SK-N-SH (cell line): ENCODE results near the gene HYAL1. TPM values are rescaled to one million over a fixed set of nuclear protein-coding genes. Genes with fewer than 3 reads are reported as not detected.

Source experiments
- CTCF ChIA-PET: fragments of 300-600, 350-600 bp; formaldehyde crosslinking; extraction: SDS; loops from one replicate; lab custom pipeline; 2021; lab: Yijun Ruan, JAX
- POLR2A ChIA-PET: fragments of 350-600 bp; sonication (Branson Sonifier 250); formaldehyde crosslinking; extraction: SDS; loops from one replicate; lab custom pipeline; 2020; ENCODE audit warnings: antibody characterized with exemption, inconsistent platforms; lab: Yijun Ruan, JAX
- DNase-seq: peaks from one replicate; pipeline ENCODE4 v3.0.0; 2012
- H2AFZ ChIP-seq: fragments of 200-600 bp; sonication (generic); 2 replicates; pipeline ENCODE4 v1.8.1; 2016; ENCODE audit warnings: antibody characterized with exemption, mild to moderate bottlenecking, low read depth
- H3F3A ChIP-seq: fragments of 200-600 bp; sonication (generic); replicated peaks from 2 replicates; pipeline ENCODE3; 2016; ENCODE audit warnings: antibody characterized with exemption, mild to moderate bottlenecking; ENCODE audit not compliant: insufficient read depth
- H3K27ac ChIP-seq, 2 experiments: fragments of 200-500 bp in 1 of 2; fragments of 200-600 bp in 1 of 2; sonication (Bioruptor generic) in 1 of 2; sonication (generic), shearing (Covaris generic) in 1 of 2; 2 replicates each; pipeline versions ENCODE4 v1.5.1 to v1.6.1; 2014 to 2016; ENCODE audit warnings: low read depth in 2 of 2, inconsistent platforms in 1 of 2, low read length in 1 of 2, mild to moderate bottlenecking in 1 of 2, mixed read lengths in 1 of 2
- H3K27me3 ChIP-seq: fragments of 200-600 bp; sonication (generic), shearing (Covaris generic); 2 replicates; pipeline ENCODE4 v1.6.1; 2016; ENCODE audit warnings: mixed run types; ENCODE audit not compliant: insufficient read depth
- H3K36me3 ChIP-seq, 2 experiments: fragments of 200-500 bp in 1 of 2; fragments of 200-600 bp in 1 of 2; sonication (Bioruptor generic) in 1 of 2; sonication (generic) in 1 of 2; replicated peaks in 1 of 2; 2 replicates each; pipeline versions ENCODE3 to v1.5.1; 2014 to 2016; ENCODE audit warnings: low read length in 1 of 2, mild to moderate bottlenecking in 1 of 2; ENCODE audit not compliant: insufficient read depth in 2 of 2, control insufficient read depth in 1 of 2
- H3K4me1 ChIP-seq, 2 experiments: fragments of 200-500 bp in 1 of 2; fragments of 200-600 bp in 1 of 2; sonication (Bioruptor generic) in 1 of 2; sonication (generic), shearing (Covaris generic) in 1 of 2; 2 replicates each; pipeline versions ENCODE4 v1.5.1 to v1.6.1; 2014 to 2016; ENCODE audit warnings: low read depth in 1 of 2, low read length in 1 of 2, mixed run types in 1 of 2; ENCODE audit not compliant: insufficient read depth in 2 of 2, control insufficient read depth in 1 of 2
- H3K4me2 ChIP-seq: fragments of 200-600 bp; sonication (generic), shearing (Covaris generic); 2 replicates; pipeline ENCODE4 v1.6.1; 2017; ENCODE audit warnings: mixed run types
- H3K4me3 ChIP-seq, 2 experiments: fragments of 200-500 bp in 1 of 2; fragments of 200-600 bp in 1 of 2; sonication (Bioruptor generic) in 1 of 2; sonication (generic), shearing (Covaris generic) in 1 of 2; 2 replicates each; pipeline versions ENCODE4 v1.5.1 to v1.8.1; 2014 to 2016; ENCODE audit warnings: low read depth in 2 of 2, inconsistent platforms in 1 of 2, low read length in 1 of 2, mild to moderate bottlenecking in 1 of 2, mixed read lengths in 1 of 2, moderate library complexity in 1 of 2
- H3K79me2 ChIP-seq: fragments of 200-600 bp; sonication (generic); 2 replicates; pipeline ENCODE4 v1.8.1; 2017; ENCODE audit warnings: mild to moderate bottlenecking; ENCODE audit not compliant: insufficient read depth
- H3K9ac ChIP-seq: fragments of 200-600 bp; sonication (generic); 2 replicates; pipeline ENCODE4 v1.6.1; 2017; ENCODE audit warnings: mixed run types
- H3K9me2 ChIP-seq: fragments of 200-600 bp; sonication (generic); 2 replicates; pipeline ENCODE4 v1.6.1; 2017; ENCODE audit warnings: mixed run types
- H3K9me3 ChIP-seq: fragments of 200-600 bp; sonication (generic); 2 replicates; pipeline ENCODE4 v1.6.1; 2017; ENCODE audit warnings: mixed run types, mild to moderate bottlenecking, moderate library complexity
- H4K20me1 ChIP-seq: fragments of 200-600 bp; sonication (generic); 2 replicates; pipeline ENCODE4 v1.6.1; 2017; ENCODE audit warnings: mild to moderate bottlenecking, mixed run types; ENCODE audit not compliant: insufficient read depth
- CHD2 ChIP-seq: fragments of 150-350 bp; IDR thresholded peaks from 2 replicates; pipeline ENCODE4 v1.6.1; 2018; ENCODE audit warnings: low read length; ENCODE audit not compliant: partially characterized antibody
- CTCF ChIP-seq: fragments of 200-600 bp; sonication (generic); IDR thresholded peaks from 2 replicates; pipeline ENCODE4 v1.6.1; 2017; ENCODE audit warnings: antibody characterized with exemption, mild to moderate bottlenecking, moderate library complexity
- EP300 ChIP-seq, 2 experiments: IDR thresholded peaks; 2 replicates each; pipeline versions ENCODE4 v1.4.0 to v1.6.1; 2012; ENCODE audit warnings: borderline replicate concordance in 1 of 2, low read depth in 1 of 2, low read length in 1 of 2
- EZH2phosphoT487 ChIP-seq: fragments of 200-600 bp; sonication (generic); IDR thresholded peaks from 2 replicates; pipeline ENCODE4 v1.6.1; 2017; ENCODE audit warnings: low read depth, mixed run types, mild to moderate bottlenecking, antibody characterized with exemption, moderate library complexity, borderline replicate concordance
- FOXJ3 ChIP-seq: sonication (generic); formaldehyde crosslinking; IDR thresholded peaks from 2 replicates; pipeline ENCODE4 v1.5.1; 2020; ENCODE audit warnings: mild to moderate bottlenecking, missing genetic modification reagents
- FOXM1 ChIP-seq: IDR thresholded peaks from 2 replicates; pipeline ENCODE4 v1.4.0; 2012; ENCODE audit warnings: low read depth, mild to moderate bottlenecking
- GABPA ChIP-seq: IDR thresholded peaks from 2 replicates; pipeline ENCODE4 v1.4.0; 2012; ENCODE audit warnings: low read depth, mild to moderate bottlenecking
- MAX ChIP-seq: IDR thresholded peaks from 2 replicates; pipeline ENCODE4 v1.4.0; 2012; ENCODE audit warnings: low read depth
- NFIC ChIP-seq: IDR thresholded peaks from 2 replicates; pipeline ENCODE4 v1.4.0; 2012; ENCODE audit warnings: borderline replicate concordance
- NRF1 ChIP-seq: IDR thresholded peaks from 2 replicates; pipeline ENCODE4 v1.6.1; 2012; ENCODE audit warnings: low read depth, mild to moderate bottlenecking, low read length
- POLR2AphosphoS5 ChIP-seq: IDR thresholded peaks from 2 replicates; pipeline ENCODE4 v1.6.1; 2012; ENCODE audit warnings: low read depth, low read length
- RAD21 ChIP-seq: IDR thresholded peaks from 2 replicates; pipeline ENCODE4 v1.6.1; 2012; ENCODE audit warnings: mild to moderate bottlenecking, low read length
- RCOR1 ChIP-seq: fragments of 150-350 bp; IDR thresholded peaks from 2 replicates; pipeline ENCODE4 v1.6.1; 2017; ENCODE audit warnings: antibody characterized with exemption, low read length
- SMC3 ChIP-seq: IDR thresholded peaks from 2 replicates; pipeline ENCODE4 v1.6.1; 2012; ENCODE audit warnings: low read depth, low read length, improper control_type of control experiment
- TAF1 ChIP-seq: IDR thresholded peaks from 2 replicates; pipeline ENCODE4 v1.6.1; 2012; ENCODE audit warnings: low read depth, mild to moderate bottlenecking, low read length, moderate library complexity, borderline replicate concordance
- TEAD4 ChIP-seq: IDR thresholded peaks from 2 replicates; pipeline ENCODE4 v1.4.0; 2012; ENCODE audit warnings: mild to moderate bottlenecking, borderline replicate concordance; ENCODE audit not compliant: insufficient read depth
- WGBS: methylation state at CpG from one replicate; pipeline ENCODE4 v1.1.6; 2017; ENCODE audit warnings: low lambda C conversion rate; 5-methylcytosine and 5-hydroxymethylcytosine counted together
- polyA plus RNA-seq, 3 experiments: library from polyadenylated mRNA; depleted of rRNA; stranded (reverse); fragments of >200 nt; gene quantifications; 2 replicates each; pipeline ENCODE4 v1.2.3, GENCODE V29; 2012

The HYAL1 gene
- polyA plus RNA-seq, 1 of the 3 experiments (the other 2 are of a cell fraction): 0.30 TPM

- no peak for TF ChIP-seq SMC3
- no peak for TF ChIP-seq RAD21
- TF ChIP-seq NFIC: no peak
- no peak for TF ChIP-seq GABPA
- TF ChIP-seq POLR2AphosphoS5: no peak
- TF ChIP-seq, all 33 proteins: peak for 0
Measured at GRCh38 chr3:50322386-50323091, 19.2 kb upstream of the HYAL1 start, which contains the start of gene HYAL2 (continued).

- Histone ChIP-seq H3K9me3 (no peaks in the 10 kb centered on the region), H3K36me3 (peaks cover 8 to 49% of the 10 kb centered on the region in 2 experiments), H3K27ac (peak overlapping the region in 1 of 2 experiments; percentile 94; a peak in 1 of 4 replicates), H3K27me3 (no peaks in the 10 kb centered on the region), H2AFZ (peak overlapping the region; percentile 94), H3K79me2 (peaks cover 51% of the 10 kb centered on the region), H3K4me2 (peak overlapping the region; percentile 80), H3F3A (peaks cover 10% of the 10 kb centered on the region), H4K20me1 (no peaks in the 10 kb centered on the region), H3K9me2 (no peaks in the 10 kb centered on the region), H3K4me1 (peaks cover 0 to 44% of the 10 kb centered on the region in 2 experiments; a peak in 2 of 4 replicates), H3K4me3 (peak overlapping the region in 1 of 2 experiments; percentile 92; a peak in 2 of 4 replicates), H3K9ac (no peak overlapping the region)
- WGBS: 60% methylated on average over 1 of the region's 14 CpGs
- no peak for DNase-seq
- ChIA-PET POLR2A (interaction anchor here (1.0 to 1.8 kb wide), 4 partner anchors 12 to 23 kb away, joined by 3 to 5 read pairs (median 3); partner anchors contain the start of genes HYAL3 and NAA80), CTCF (interaction anchor here (1.0 to 6.0 kb wide), 12 partner anchors 13 to 170 kb away, joined by 3 to 60 read pairs (median 4); partner anchors contain the start of genes HYAL1, HYAL3, IFRD2 and NAA80)
- TF ChIP-seq FOXM1: no peak
- no peak for TF ChIP-seq CHD2
- TF ChIP-seq TEAD4: no peak
- no peak for TF ChIP-seq TAF1
- no peak for TF ChIP-seq RCOR1
- TF ChIP-seq NRF1: no peak
- no peak for TF ChIP-seq EZH2phosphoT487
- TF ChIP-seq POLR2AphosphoS5: no peak
Measured at GRCh38 chr3:50322115-50322385, 18.7 kb upstream of the HYAL1 start.

GRCh38 chr3:50321336-50322114 is 18.2 kb upstream of the HYAL1 start:
- Histone ChIP-seq H3K4me3 (peak overlapping the region; percentile 92 to 94), H3K27ac (peak overlapping the region; percentile 92 to 94), H3K9me2 (no peaks in the 10 kb centered on the region), H4K20me1 (no peaks in the 10 kb centered on the region), H3K4me2 (peak overlapping the region; percentile 80), H3K4me1 (peaks cover 0 to 40% of the 10 kb centered on the region in 2 experiments; a peak in 2 of 4 replicates), H3K79me2 (peaks cover 46% of the 10 kb centered on the region), H3K36me3 (peaks cover 11 to 49% of the 10 kb centered on the region in 2 experiments), H3K9ac (peak overlapping the region; percentile 93), H3K9me3 (no peaks in the 10 kb centered on the region), H2AFZ (peak overlapping the region; percentile 94), H3K27me3 (no peaks in the 10 kb centered on the region), H3F3A (peaks cover 10% of the 10 kb centered on the region)
- TF ChIP-seq POLR2AphosphoS5 (peak; percentile 74), EP300 (IDR thresholded peaks at IDR 0.05; ENCODE audit: borderline replicate concordance in 1 of 2, low read depth in 1 of 2, low read length in 1 of 2) (peak in 1 of 2 experiments; percentile 70; a peak in 1 of 4 replicates), TEAD4 (no peak), CTCF (peak; percentile 61), FOXJ3 (no peak), NFIC (no peak), FOXM1 (0 out of 2 replicates have a peak, but pooled peaks have one; percentile 58), MAX (peak; percentile 84)
- ChIA-PET CTCF (interaction anchor here (0.5 to 6.0 kb wide), 14 partner anchors 14 to 221 kb away, joined by 3 to 60 read pairs (median 4); partner anchors contain the start of genes HYAL1, HYAL3, IFRD2 and NAA80), POLR2A (interaction anchor here (0.6 to 1.8 kb wide), 5 partner anchors 13 to 29 kb away, joined by 3 to 5 read pairs (median 3); partner anchors contain the start of genes HYAL3, IFRD2 and NAA80)
- 13% methylated on average over 12 of the region's 59 CpGs for WGBS
- peak; percentile 96 for DNase-seq
